ENCODE results near the gene ZFYVE28.
A peak's percentile ranks its signal among the peaks of the same experiment; 100 is the strongest.
"Not testable (repeated sequence)": the region's sequence is repeated elsewhere in the genome, so short reads cannot be mapped to it uniquely, and the experiment has no call there.

The ZFYVE28 gene

DNA sequence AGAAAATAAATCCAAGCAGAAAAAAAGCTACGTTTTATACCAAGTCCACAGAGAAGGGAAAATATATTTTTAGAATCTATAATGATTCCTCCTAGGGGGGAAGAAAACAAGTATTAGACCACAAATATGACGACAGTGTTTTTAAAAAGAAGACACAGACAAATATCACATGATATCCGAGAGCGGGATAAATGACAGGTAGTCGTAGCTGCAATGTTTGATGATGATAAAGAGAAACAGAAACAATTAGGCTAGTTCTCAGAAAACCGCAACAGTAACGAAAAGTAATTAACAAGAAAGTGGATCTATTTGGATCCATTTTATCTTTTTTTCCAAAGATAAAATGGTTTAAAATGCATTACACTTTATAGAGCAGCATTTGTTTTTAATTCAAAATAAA is 177.4 kb downstream of the ZFYVE28 start:
- H3K9me3 ChIP-seq (ENCODE audit: control insufficient read depth in 1 of 2, low read length in 2 of 2) = no peaks in the 10 kb centered on the region
- peak overlapping the region; percentile 52 for H3K27ac ChIP-seq (ENCODE audit: low read length)
- H3K36me3 ChIP-seq (ENCODE audit: control insufficient read depth in 1 of 2, insufficient read depth in 2 of 2, low read length in 2 of 2) = peaks cover 0 to 8% of the 10 kb centered on the region in 2 donors
- peak overlapping the region; percentile 85 to 92 for H3K4me3 ChIP-seq (ENCODE audit: low read depth in 1 of 2, low read length in 2 of 2)
- peaks cover 19 to 60% of the 10 kb centered on the region in 2 donors for H3K4me1 ChIP-seq (ENCODE audit: control insufficient read depth in 1 of 2, insufficient read depth in 2 of 2, low read length in 2 of 2)
- H3K27me3 ChIP-seq (ENCODE audit: low read depth, low read length) = no peaks in the 10 kb centered on the region

DNA sequence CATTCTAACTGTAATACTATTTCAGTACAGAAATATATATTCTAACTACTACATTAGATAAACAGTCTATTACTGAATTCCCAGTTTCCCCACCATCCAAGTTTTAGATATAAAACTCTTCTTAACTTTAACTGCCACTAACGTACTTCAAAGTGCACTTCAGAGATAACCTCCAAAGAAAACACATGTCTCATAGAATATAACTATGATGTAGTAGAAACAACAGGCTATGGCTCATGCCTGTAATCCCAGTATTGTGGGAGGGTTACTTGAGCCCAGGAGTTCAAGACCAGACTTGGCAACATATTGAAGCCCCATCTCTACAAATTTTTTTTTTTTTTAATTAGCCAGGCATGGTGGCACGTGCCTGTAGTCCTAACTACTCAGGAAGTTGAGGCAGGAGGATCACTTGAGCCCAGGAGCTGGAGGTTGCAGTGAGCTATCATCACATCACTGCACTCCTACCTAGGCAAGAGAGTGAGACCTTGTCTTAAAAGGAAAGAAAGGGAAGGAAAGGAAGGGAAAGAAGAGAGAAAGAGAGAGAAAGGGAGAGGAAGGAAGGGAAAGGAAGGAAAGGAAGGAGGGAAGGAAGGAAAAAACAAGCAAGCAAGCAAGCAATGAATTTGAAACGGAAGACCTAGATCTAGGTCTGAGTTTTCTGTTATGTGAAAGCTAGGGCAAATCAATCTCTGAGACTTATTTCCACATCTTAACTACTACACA is 181.3 kb downstream of the ZFYVE28 start:
- H3K27me3 ChIP-seq (ENCODE audit: low read depth, low read length) = no peaks in the 10 kb centered on the region
- H3K4me3 ChIP-seq (ENCODE audit: low read depth in 1 of 2, low read length in 2 of 2) = no peak overlapping the region
- H3K36me3 ChIP-seq (ENCODE audit: control insufficient read depth in 1 of 2, insufficient read depth in 2 of 2, low read length in 2 of 2) = peaks cover 10 to 21% of the 10 kb centered on the region in 2 donors
- peaks cover 15 to 39% of the 10 kb centered on the region in 2 donors for H3K4me1 ChIP-seq (ENCODE audit: control insufficient read depth in 1 of 2, insufficient read depth in 2 of 2, low read length in 2 of 2)
- no peaks in the 10 kb centered on the region for H3K9me3 ChIP-seq (ENCODE audit: control insufficient read depth in 1 of 2, low read length in 2 of 2)
- no peak overlapping the region for H3K27ac ChIP-seq (ENCODE audit: low read length)

DNA sequence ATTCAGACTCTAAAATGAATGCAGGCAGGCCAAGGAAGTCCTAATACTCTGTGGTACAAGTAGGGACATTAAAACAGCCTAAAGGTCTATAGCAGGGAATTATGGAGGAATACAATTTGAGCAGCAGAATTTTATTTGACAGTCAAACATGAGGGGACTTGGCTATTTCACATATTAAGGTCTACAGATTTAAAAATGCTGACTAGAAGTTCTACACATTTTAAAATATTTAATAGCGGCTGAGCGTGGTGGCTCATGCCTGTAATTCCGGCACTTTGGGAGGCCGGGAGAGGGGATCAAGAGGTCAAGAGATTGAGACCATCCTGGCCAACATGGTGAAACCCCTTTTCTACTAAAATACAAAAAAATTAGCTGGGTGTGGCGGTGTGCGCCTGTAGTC is 187.4 kb downstream of the ZFYVE28 start:
- Histone ChIP-seq H3K4me3 (ENCODE audit: low read depth in 1 of 2, low read length in 2 of 2) (no peak overlapping the region), H3K27ac (ENCODE audit: low read length) (no peak overlapping the region), H3K9me3 (ENCODE audit: control insufficient read depth in 1 of 2, low read length in 2 of 2) (no peaks in the 10 kb centered on the region), H3K36me3 (ENCODE audit: control insufficient read depth in 1 of 2, insufficient read depth in 2 of 2, low read length in 2 of 2) (peaks cover 10 to 13% of the 10 kb centered on the region in 2 donors), H3K27me3 (ENCODE audit: low read depth, low read length) (no peaks in the 10 kb centered on the region), H3K4me1 (ENCODE audit: control insufficient read depth in 1 of 2, insufficient read depth in 2 of 2, low read length in 2 of 2) (no peaks in the 10 kb centered on the region)

DNA sequence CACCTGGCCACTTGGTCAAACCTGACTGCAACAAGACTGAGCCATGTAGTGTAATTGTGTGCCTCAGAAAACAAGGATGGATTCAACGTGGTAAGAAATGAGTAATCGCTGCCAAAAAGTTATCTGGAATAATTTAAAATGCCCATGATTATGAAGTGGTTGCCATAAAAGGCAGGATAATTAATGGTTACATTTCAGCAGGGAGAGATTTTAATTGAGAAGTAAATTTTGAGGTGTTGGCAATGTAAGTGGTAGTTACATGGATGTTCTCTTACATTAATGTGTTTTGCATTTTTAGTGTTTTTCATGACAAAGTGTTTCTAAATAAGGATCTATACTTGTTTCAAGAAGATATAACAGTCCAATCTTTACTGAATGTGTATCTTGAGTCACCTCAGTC is 192.2 kb downstream of the ZFYVE28 start:
- Histone ChIP-seq H3K27me3 (ENCODE audit: low read depth, low read length) (no peaks in the 10 kb centered on the region), H3K36me3 (ENCODE audit: control insufficient read depth in 1 of 2, insufficient read depth in 2 of 2, low read length in 2 of 2) (peaks cover 0 to 13% of the 10 kb centered on the region in 2 donors), H3K4me1 (ENCODE audit: control insufficient read depth in 1 of 2, insufficient read depth in 2 of 2, low read length in 2 of 2) (no peaks in the 10 kb centered on the region), H3K27ac (ENCODE audit: low read length) (no peak overlapping the region), H3K4me3 (ENCODE audit: low read depth in 1 of 2, low read length in 2 of 2) (no peak overlapping the region), H3K9me3 (ENCODE audit: control insufficient read depth in 1 of 2, low read length in 2 of 2) (no peaks in the 10 kb centered on the region)

DNA sequence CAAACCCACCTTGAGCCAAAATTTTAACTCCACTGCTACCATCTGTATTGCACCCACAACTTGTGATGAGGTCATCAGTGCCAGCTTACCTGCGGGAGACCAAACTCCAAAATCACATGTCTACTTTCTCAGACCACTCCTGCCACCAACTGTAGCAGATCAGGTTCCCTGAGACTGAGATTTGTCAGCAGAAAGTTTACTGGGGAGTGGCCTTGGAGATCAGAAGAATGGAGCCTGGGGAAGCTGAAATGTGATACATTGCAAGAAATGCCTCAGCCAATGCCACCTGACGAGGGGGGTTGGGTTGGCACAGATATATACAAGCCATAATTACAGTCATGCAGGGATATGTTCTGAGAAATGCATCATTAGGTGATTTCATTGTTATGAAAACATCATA is 195.6 kb downstream of the ZFYVE28 start:
- H3K9me3 ChIP-seq (ENCODE audit: control insufficient read depth in 1 of 2, low read length in 2 of 2) = no peaks in the 10 kb centered on the region
- peaks cover 0 to 13% of the 10 kb centered on the region in 2 donors for H3K36me3 ChIP-seq (ENCODE audit: control insufficient read depth in 1 of 2, insufficient read depth in 2 of 2, low read length in 2 of 2)
- no peaks in the 10 kb centered on the region for H3K27me3 ChIP-seq (ENCODE audit: low read depth, low read length)
- H3K27ac ChIP-seq (ENCODE audit: low read length) = no peak overlapping the region
- H3K4me3 ChIP-seq (ENCODE audit: low read depth in 1 of 2, low read length in 2 of 2) = no peak overlapping the region
- no peaks in the 10 kb centered on the region for H3K4me1 ChIP-seq (ENCODE audit: control insufficient read depth in 1 of 2, insufficient read depth in 2 of 2, low read length in 2 of 2)

DNA sequence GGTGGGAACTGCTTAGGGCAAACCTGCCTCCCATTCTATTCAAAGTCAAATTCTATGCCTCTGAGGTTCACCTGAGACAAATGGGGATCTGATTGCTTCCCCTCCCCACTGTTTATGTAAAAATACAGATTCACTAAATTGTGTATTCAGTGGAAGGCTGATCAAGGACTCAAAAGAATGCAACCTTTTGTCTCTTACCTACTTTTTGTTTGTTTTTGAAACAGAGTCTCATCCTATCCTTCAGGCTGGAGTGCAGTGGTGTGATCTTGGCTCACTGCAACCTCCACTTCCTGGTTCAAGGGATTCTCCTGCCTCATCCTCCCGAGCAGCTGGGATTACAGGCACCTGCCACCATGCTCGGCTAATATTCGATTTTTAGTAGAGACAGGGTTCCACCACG is 197.1 kb downstream of the ZFYVE28 start:
- H3K9me3 ChIP-seq (ENCODE audit: control insufficient read depth in 1 of 2, low read length in 2 of 2); H3K27me3 ChIP-seq (ENCODE audit: low read depth, low read length); H3K27ac ChIP-seq (ENCODE audit: low read length); H3K4me3 ChIP-seq (ENCODE audit: low read depth in 1 of 2, low read length in 2 of 2); H3K4me1 ChIP-seq (ENCODE audit: control insufficient read depth in 1 of 2, insufficient read depth in 2 of 2, low read length in 2 of 2): not testable (repeated sequence)
- H3K36me3 ChIP-seq (ENCODE audit: control insufficient read depth in 1 of 2, insufficient read depth in 2 of 2, low read length in 2 of 2) = peaks cover 0 to 13% of the 10 kb centered on the region in 2 donors

DNA sequence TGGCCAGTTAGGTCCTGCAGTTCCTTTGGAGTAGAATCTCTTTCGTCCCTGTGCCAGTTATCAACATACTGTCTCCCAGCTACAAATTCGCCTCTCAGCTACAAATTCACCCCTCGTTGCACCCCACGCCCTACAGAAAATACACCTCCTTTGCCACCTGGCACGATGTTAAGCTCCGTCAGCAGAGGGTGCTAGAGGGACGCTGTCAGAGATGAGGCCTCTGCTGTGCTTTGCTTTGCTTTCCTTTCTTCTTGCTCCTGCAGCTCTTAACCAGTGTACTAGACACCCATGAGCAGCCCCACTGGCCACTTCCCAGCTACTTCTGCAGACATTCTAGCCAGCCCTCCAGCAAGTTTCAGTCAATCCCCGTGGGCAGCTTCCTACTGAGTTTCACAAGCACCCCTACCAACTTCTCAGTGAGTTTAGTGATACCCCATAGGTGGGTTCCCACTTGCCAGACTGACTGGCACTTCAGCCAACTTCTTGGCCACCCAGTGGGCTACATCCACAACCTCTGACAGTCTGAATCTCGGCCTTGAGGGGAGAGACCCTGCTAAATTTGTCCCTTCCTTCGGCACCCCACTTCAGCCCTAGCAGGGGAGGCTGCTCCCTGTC is 198.3 kb downstream of the ZFYVE28 start:
- Histone ChIP-seq H3K4me3 (ENCODE audit: low read depth in 1 of 2, low read length in 2 of 2) (no peak overlapping the region), H3K36me3 (ENCODE audit: control insufficient read depth in 1 of 2, insufficient read depth in 2 of 2, low read length in 2 of 2) (peaks cover 0 to 13% of the 10 kb centered on the region in 2 donors), H3K27ac (ENCODE audit: low read length) (no peak overlapping the region), H3K9me3 (ENCODE audit: control insufficient read depth in 1 of 2, low read length in 2 of 2) (no peaks in the 10 kb centered on the region), H3K4me1 (ENCODE audit: control insufficient read depth in 1 of 2, insufficient read depth in 2 of 2, low read length in 2 of 2) (no peaks in the 10 kb centered on the region), H3K27me3 (ENCODE audit: low read depth, low read length) (no peaks in the 10 kb centered on the region)
